ENCODE measurements around the gene GTF2B.
"Not testable (repeated sequence)": the region's sequence is repeated elsewhere in the genome, so short reads cannot be mapped to it uniquely, and the experiment has no call there.

Gene GTF2B

DNA sequence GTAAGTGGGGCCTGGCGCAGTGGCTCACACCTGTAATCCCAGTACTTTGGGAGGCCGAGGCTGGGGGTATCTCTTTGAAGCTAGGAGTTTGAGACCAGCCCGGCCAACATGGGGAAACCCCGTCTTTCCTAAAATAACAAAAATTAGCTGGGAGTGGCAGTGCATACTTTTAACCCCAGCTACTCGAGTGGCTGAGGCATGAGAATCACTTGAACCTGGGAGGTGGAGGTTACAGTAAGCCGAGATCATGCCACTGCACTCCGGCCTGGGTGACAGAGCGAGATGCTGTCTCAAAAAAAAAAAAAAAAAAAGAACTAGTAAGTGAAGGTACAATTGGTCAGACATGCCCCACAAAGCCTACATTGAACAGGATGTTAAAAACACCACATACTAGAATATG, 10.7 kb downstream of the GTF2B start:
- DNase-seq = not testable (repeated sequence)

DNA sequence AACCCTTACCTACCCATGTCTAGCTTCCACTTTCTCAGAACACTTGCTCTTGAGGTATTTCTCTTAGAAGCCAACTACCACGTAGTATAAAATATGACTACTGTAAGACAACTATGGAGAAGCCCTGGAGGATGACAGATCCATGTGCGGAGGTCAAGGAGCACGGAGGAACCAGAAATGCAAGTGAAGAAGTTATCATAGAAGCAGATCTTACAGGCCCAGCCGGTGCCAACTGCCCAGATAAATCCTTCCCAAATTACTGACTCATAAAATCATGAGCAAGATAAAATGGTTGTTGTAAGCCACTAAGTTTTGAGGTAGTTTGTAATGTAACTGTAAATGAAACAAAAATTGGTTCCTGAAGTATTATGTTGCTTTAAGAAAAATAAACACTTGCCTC, 12.6 kb downstream of the GTF2B start:
- DNase-seq = no peak

DNA sequence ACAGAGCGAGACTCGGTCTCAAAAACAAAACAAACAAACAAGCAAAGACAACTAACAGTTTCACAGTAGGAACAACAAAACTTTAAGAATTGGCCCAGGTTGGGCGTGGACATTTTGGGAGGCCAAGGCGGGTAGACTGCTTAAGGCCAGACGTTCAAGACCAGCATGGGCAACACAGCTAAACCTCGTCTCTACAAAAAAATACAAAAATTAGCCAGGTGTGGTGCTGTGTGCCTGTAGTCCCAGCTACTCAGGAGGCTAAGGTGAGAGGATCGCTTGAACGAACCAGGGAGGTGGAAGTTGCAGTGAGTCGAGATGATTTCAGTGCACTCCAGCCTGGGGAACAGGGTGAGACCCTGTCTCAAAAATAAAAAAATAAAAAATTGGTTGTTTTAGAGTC, 13.5 kb downstream of the GTF2B start:
- no peak for DNase-seq

DNA sequence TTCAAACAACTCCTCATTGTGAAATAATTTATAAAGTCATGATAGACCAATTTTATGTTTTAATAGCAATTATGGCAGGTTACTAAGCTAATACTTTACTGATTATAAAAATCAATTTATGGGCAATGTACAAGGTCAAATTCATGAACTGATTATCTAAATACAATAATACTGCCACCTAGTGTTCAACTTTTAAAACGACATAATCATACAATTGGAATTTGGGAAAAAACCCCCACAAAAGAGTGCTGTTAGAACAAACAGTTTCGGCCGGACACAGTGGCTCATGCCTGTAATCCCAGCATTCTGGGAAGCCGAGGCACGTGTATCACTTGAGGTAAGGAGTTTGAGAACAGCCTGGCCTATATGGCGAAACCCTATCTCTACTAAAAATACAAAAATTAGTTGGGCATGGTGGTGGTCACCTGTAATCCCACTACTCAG, 14.0 kb downstream of the GTF2B start:
- DNase-seq = no peak

DNA sequence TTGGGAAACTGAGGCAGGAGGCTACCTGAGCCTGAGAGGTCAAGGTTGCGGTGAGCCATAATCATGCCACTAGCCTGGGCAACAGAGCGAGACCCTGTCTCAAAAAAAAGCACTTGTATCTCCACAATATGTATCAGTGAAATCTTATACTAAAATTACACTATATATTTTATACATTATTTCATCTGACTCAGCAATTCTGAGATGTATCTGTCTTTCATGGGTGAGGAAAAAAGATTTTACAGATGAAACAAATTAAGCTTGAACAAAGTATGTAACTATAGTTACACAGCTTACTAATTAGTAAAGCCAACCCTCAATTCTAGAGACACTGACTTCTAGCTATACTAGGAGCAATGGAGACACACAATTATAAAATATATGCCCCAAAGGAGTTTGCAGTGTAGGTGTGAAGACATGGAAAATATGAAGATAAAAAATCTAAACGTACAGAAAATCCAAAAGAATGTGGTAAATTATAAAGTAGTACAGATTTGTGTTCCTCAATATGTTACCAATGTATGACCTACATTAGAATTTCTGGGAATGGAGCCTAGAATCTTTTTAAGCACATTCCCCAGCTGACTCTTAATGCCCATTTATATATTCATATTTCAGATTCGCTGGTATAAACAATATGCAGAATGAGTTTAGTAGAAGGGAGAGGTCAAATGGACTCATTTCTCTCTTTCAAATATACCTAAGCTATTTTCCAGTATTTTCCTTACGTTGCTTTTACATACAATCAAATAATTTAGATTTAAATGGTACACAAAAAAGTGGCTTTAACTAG, 14.6 kb downstream of the GTF2B start:
- no peak for DNase-seq

DNA sequence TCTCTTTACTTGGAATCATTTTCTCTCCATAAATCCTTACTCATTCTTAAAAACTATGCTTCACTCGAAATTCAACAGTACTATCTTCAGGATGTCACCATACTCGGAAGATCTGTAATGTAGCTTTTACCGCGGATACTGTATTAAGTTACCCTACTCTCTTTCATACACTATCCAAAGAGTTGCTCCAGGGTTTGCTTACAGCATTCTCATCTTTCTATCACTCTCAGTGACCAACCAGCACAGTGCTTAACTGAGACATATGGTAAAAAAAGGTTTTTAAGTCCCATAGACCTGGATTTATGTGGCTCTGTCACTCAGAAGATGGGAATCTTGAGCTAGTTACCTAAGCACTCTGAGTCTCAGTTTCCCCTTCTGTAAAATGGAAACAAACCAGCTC, 15.8 kb downstream of the GTF2B start:
- no peak for DNase-seq

DNA sequence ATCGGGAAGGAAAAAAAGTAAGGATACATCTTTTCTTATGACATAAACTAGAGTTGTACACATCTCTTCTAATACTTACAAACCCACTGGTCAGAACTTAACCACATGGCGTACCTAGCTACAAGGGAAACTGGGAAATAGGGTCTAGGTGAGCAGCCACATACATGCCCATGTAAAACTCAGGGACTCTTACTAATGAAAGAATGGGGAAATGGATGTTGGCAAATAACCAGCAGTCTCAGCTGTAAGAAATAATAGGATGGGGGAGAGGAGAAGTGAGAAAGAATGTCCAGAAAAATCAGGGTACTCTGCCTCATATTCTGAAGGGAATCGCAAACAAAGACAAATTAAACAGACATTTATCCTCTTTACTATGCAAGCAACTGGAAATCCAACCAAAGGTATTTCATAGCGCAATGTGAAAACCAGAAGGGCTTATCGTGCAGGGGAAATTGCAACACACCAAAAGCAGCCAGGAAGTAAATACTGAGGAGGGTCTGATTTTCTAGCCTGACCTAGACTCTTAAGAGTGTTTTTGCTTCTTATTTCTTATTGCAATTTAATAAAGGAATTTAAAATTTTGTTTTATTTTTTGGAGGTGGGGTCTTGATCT, 17.5 kb downstream of the GTF2B start:
- DNase-seq = no peak

DNA sequence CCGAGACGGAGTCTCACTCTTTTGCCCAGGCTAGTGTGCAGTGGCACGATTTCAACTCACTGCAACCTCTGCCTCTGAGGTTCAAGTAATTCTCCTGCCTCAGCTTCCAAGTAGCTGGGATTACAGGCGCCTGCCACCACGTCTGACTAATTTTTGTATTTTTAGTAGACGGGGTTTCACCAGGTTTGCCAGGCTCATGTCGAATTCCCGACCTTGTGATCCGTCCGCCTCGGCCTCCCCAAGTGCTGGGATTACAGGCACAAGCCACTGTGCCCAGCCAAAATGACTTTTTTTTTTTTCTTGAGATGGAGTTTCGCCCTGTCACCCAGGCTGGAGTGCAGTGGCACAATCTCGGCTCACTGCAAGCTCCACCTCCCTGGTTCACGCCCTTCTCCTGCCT, 21.7 kb downstream of the GTF2B start:
- DNase-seq = not testable (repeated sequence)

DNA sequence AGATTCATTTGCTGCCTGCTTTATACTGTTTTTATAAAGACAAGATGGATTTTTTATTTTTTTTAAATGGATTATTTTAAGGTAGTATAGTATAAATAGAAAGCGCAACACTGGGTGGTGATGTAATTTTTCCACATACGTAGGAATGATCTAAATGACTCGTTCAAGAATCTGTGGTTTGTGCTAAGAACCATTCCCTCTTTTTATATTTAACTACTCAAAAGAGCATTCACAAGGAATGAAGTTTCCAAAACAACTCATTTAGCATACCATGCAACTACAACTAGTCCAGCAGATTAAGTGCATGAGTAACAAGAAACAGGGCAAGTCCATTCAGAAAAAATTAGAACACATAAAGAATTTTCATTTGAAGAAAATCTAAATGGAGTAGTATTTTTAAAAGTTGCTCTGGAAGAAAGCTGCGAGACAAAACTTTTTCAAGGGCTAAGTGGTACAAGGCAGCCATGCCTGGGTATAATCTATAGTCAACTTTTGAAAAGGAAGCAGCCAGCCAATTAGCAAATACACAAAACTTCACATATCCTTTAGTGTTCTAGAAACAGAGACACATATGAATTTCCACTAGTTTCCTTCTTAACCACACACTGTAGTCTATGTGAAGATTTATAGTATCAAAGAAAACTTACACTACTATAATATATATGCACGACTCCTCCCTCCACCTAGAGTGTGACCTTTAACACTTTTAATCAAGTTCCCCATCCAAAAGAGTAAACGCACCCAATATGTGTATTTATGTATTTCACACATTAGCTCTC, 23.4 kb downstream of the GTF2B start:
- no peak for DNase-seq

DNA sequence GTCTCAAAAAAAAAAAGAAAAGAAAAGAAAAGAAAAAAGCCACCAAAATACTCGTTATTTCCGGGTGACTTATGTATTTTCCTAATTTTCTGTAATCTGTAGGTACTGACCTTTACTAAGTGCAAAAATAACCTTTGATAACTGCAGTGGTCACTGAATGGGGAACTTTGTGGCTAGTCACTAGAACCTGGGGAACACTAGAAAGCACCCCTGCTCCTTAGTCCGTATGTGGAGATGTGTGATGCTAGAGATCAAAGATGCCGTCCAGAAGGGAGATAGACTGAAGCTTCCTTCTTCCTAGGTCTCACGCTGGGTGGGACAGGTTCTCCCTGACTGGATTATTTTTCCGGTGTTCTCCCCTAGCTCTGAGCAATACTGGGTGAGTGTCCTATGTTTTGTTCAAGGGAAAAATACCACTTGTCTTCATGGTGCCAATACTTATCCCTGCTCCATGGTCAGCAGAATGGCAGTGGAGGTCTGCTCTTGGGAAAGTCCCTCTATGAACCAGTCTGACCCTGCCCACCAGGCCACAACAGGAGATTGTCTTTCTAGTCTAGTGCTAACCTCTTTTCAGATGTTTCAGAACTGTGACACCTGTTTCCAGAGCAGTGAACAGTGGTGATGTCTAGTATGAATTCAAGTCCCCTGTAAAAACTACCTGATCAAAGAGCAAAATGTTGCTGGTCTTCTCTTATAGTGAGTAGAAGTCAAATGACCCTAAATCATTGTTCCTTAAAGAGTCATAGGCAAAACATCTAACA, 39.9 kb downstream of the GTF2B start:
- DNase-seq = no peak

DNA sequence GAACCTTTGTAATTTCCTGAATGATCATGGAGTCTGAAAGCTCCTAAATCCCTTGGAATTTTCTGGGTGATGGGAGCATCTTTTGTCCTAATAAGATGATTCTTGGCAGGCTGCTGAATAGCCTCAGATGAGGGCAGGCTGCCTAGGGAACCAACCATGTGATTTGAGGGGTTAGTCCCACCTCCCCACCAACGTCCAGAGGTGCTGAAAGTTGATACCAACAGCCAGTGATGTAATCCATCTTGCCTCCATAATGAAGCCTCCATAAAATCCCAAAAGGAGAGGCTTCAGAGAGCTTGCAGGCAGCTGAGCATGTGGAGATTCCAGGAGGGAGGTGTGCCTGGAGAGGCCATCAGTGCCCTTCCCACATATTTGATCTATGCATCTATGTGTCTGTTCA, 43.7 kb downstream of the GTF2B start:
- DNase-seq = no peak

DNA sequence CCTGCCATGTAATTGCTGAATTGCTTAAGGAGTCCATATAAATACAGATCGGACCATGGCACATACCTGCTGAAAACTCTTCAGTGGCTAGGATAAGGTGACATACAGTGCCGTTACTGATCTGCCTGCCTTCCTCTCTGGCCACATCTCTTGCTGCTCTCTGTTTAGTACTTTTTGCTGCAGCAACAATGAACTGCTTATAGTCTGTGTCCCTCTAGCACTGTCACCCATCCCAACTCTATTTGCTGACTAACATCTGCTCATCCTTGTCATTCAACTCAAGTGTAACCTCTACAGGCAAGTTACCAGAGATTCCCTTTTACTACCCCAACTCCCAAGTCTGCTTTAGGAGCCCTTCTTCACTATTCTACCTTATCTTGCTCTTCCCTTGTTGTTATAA, 65.6 kb downstream of the GTF2B start:
- no peak for DNase-seq

DNA sequence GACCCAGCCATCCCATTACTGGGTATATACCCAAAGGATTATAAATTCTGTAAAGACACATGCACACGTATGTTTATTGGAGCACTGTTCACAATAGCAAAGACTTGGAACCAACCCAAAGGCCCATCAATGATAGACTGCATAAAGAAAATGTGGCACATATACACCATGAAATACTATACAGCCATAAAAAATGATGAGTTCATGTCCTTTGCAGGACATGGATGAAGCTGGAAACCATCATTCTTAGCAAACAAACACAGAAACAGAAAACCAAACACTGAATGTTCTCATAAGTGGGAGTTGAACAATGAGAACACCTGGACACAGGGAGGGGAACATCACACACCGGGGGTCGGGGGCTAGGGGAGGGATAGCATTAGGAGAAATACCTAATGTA, 71.7 kb downstream of the GTF2B start:
- not testable (repeated sequence) for DNase-seq

DNA sequence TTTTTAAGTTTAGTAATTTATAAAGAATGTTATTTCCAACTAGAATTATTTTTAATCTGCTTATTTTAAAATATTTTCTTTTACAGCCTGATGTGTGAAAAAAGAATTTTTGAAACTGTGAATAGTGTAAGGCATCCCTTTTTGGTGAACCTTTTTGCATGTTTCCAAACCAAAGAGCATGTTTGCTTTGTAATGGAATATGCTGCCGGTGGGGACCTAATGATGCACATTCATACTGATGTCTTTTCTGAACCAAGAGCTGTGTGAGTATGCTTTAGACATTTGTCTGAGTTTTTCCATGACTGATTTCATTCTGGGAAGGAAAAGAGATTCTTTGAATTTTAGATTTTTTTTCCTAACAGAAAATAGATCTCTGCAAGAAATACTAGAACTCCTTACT, 77.9 kb downstream of the GTF2B start:
- no peak for DNase-seq

DNA sequence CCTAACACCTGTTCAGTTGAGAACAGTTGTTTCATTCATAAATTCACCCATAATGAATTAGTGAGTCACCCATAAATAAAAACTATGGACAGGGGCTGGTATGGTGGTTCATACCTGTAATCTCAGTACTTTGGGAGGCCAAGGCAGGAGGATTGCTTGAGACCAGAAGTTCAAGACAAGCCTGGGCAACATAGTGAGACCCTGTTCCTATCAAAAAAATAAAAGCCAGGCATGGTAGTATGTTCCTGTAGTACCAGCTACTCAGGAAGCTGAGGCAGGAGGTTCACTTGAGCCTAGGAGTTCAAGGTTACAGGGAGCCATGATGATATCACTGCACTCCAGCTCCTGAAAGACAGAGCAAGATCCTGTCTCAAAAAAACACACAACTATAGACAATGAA, 79.0 kb downstream of the GTF2B start:
- DNase-seq = no peak

DNA sequence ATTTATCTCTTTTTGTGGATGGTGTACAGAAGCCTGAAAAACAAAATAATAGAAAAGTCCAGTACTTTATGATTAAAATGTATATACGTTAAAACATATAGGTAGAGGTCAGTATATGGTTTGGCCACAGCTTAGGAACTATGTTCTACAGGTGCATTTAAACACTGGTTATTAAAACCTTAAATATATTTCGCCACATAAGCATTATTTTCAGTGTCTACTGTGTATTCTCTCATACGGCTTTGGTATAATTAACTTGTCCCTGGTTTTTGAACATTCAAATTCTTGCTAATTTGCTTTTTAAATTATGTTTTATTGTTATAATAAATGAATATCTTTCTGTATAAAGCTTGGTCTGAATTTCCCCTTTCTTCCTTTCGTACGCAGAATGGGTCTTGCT, 87.9 kb downstream of the GTF2B start:
- no peak for DNase-seq

DNA sequence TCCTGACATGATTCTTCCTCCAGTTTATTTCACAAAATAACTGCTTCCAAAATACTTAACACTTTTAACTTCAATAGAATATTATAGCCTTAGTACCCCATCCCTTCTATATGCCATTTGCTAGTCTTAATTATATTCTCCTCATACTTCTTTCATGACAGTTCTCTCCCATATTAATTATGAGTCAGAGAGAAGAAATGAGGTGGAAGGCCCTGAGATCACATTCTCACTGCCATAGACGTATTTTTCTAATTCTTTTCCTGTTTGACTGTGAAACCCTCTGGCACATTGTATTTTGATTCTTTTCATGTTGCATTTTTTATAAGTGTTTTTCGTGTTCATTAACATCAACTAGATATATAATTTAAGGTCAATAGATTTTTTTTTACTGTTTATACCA, 88.4 kb downstream of the GTF2B start:
- no peak for DNase-seq
